AG04449 (cell line): Measurements from ENCODE around the gene PROKR2.

ENCODE experiments used
- CTCF ChIA-PET: fragments of 350-600 bp; formaldehyde crosslinking; extraction: SDS; loops from one replicate; lab custom pipeline; 2021; ENCODE audit warnings: antibody characterized with exemption; lab: Yijun Ruan, JAX
- POLR2A ChIA-PET: fragments of 400-600, 350-600 bp; formaldehyde crosslinking; extraction: SDS; loops from one replicate; lab custom pipeline; 2020; ENCODE audit warnings: antibody characterized with exemption, inconsistent platforms; lab: Yijun Ruan, JAX
- DNase-seq: peaks from one replicate; pipeline ENCODE4 v3.0.0-alpha.2; 2010; ENCODE audit warnings: low read depth, low spot score
- H3K4me3 ChIP-seq: 2 replicates; pipeline ENCODE4 v1.5.1; 2011; ENCODE audit warnings: low read depth, mild to moderate bottlenecking, control low read depth, low read length
- CTCF ChIP-seq: IDR thresholded peaks from one replicate; pipeline ENCODE4 v1.5.1; 2011; ENCODE audit warnings: mild to moderate bottlenecking, moderate library complexity, low read length, control low read depth, inconsistent platforms; ENCODE audit not compliant: insufficient read depth; ENCODE audit errors: missing control alignments

PROKR2 gene

GRCh38 chr20:5316188-5317158 lies at the start of gene PROKR2:
TSS of gene PROKR2 (minus strand) at chr20:5316954. CDS start at chr20:5314369, 2,585 bp downstream.
- H3K4me3 ChIP-seq = no peak within 1 kb of the TSS
- no peak for DNase-seq
- ChIA-PET CTCF (no interaction called here), POLR2A (no interaction called here)
- TF ChIP-seq CTCF = no peak

- TF ChIP-seq CTCF = no peak
- no peak overlapping the region for H3K4me3 ChIP-seq
- CTCF ChIA-PET = no interaction called here
- DNase-seq = no peak
- POLR2A ChIA-PET = no interaction called here
Measured at GRCh38 chr20:5364997-5365597, 48.3 kb upstream of the PROKR2 start.

GRCh38 chr20:5364136-5364821 lies 47.5 kb upstream of the PROKR2 start:
- TF ChIP-seq CTCF = no peak
- POLR2A ChIA-PET = no interaction called here
- CTCF ChIA-PET = no interaction called here
- H3K4me3 ChIP-seq = no peak overlapping the region
- DNase-seq = no peak

GRCh38 chr20:5362771-5363170 lies 46.0 kb upstream of the PROKR2 start:
- TF ChIP-seq CTCF = no peak
- no peak for DNase-seq
- ChIA-PET CTCF (interaction anchor here (1.0 kb wide), 1 partner anchor 10 kb away, joined by 3 read pairs; no protein-coding TSS in a partner anchor), POLR2A (no interaction called here)
- H3K4me3 ChIP-seq = no peak overlapping the region

- ChIA-PET CTCF (no interaction called here), POLR2A (no interaction called here)
- H3K4me3 ChIP-seq = no peak overlapping the region
- no peak for TF ChIP-seq CTCF
- DNase-seq = no peak
Measured at GRCh38 chr20:5361176-5361575, 44.4 kb upstream of the PROKR2 start.
